ENCODE measurements around the gene ITGB2. TPM values are rescaled to one million over a fixed set of nuclear protein-coding genes. Genes with fewer than 3 reads are reported as not detected.

ITGB2 gene
- total RNA-seq: under 0.01 TPM in 1 of 2 replicates, not detected in the other

GRCh38 chr21:44920694-44921604 lies at the start of gene ITGB2:
Gene ITGB2 (minus strand): TSS chr21:44920899. CDS start chr21:44910782, 10,117 bp downstream.

GRCh38 chr21:44939532-44940115 lies 18.9 kb upstream of the ITGB2 start, which contains the start of gene SLX9:
Gene SLX9 (plus strand): TSS chr21:44940029. CDS start chr21:44940058, 29 bp downstream.

GRCh38 chr21:44873356-44874239 lies 47.1 kb downstream of the ITGB2 start, which contains the start of gene PTTG1IP:
Gene PTTG1IP (minus strand): TSS chr21:44873690. CDS start chr21:44873616, 74 bp downstream.

Other genes with a start within 250 kb of the ITGB2 start
- gene KRTAP12-1, start 238.7 kb downstream of the ITGB2 start, total RNA-seq: not detected in 2 replicates
- not detected in 2 replicates for gene KRTAP10-12, start 223.7 kb downstream of the ITGB2 start, total RNA-seq
- gene TSPEAR, start 209.3 kb downstream of the ITGB2 start, total RNA-seq: not detected in 2 replicates
- gene UBE2G2, start 119.1 kb downstream of the ITGB2 start, total RNA-seq: 45.4 and 85.0 TPM in 2 replicates
- 64.4 and 67.0 TPM in 2 replicates for gene SUMO3, start 102.8 kb downstream of the ITGB2 start, total RNA-seq
- gene PTTG1IP, start 47.2 kb downstream of the ITGB2 start, total RNA-seq: 268 and 335 TPM in 2 replicates
- gene SLX9, start 19.1 kb upstream of the ITGB2 start, total RNA-seq: 26.8 and 28.3 TPM in 2 replicates
- 70.3 and 111 TPM in 2 replicates for gene ADARB1, start 153.7 kb upstream of the ITGB2 start, total RNA-seq

Data from smooth muscle cell of bladder (primary cell).